Heart left ventricle (tissue), 13 donors: ENCODE results near the gene OR51V1.

Experiments used
- CTCF ChIP-seq, 12 donors: fragments of 200-600 bp; sonication (generic) in 4 of 12; IDR thresholded peaks; one replicate each; pipeline versions ENCODE4 v1.5.0 to v1.8.0; 2018 to 2022; ENCODE audit warnings: antibody characterized with exemption in 12 of 12, mild to moderate bottlenecking in 5 of 12
- POLR2A ChIP-seq, 2 donors: fragments of 450-650 bp; IDR thresholded peaks; one replicate each; pipeline ENCODE4 v1.6.1; 2017; ENCODE audit warnings: antibody characterized with exemption in 2 of 2, mild to moderate bottlenecking in 2 of 2, moderate library complexity in 2 of 2
- donor health status: ischemic (EF 13 %, LVEDD 7.1; RV severe dilation, severe dysfunction).
- donor health status: DM: no; HTN: yes; CAD: no.
- donor health status: DM: no; HTN: no; CAD: no.
- donor health status: ischemic (EF 25% LVEDD 6.9; RV normal size, moderate dysfunction).
- donor health status: ischemic (EF 25% LVEDD 5.7; RV mildly dilated, moderate dysfunction).
- donor health status: ischemic (EF 35%, LVEDD 5.7; RV mildly dilated, moderate dysfunction).
- donor health status: nonischemic (EF 11% LVEDD 7.7; RV severe dilation, severe dysfunction).
- donor health status: DM: yes; HTN: yes; CAD: no.
- donor health status: PGD.
- donor health status: ischemic (EF 29% LVEDD 5.4; RV normal size, mild dysfunction).
- donor health status: nonischemic (EF 23%, LVEDD 6.1; RV moderate dilation, normal function).

- TF ChIP-seq POLR2A (IDR thresholded peaks at IDR 0.05), result no peak
- no peak for TF ChIP-seq CTCF (IDR thresholded peaks at IDR 0.05)
Observed at GRCh38 chr11:5233307-5233706, 32.8 kb upstream of the OR51V1 start.
